H9 (cell line): ENCODE data around the gene RPS14. TPM values are rescaled to one million over a fixed set of nuclear protein-coding genes. Genes with fewer than 3 reads are reported as not detected.
A peak's percentile ranks its signal among the peaks of the same experiment; 100 is the strongest.

Source experiments
- DNase-seq: peaks from one replicate; pipeline ENCODE4 v3.0.0-alpha.2; 2017
- H2AFZ ChIP-seq: one replicate; pipeline ENCODE4 v1.6.1; 2013; ENCODE audit warnings: mild to moderate bottlenecking, low read length, control low read depth, moderate library complexity
- H2AK5ac ChIP-seq: 2 replicates; pipeline ENCODE4 v1.6.1; 2013; ENCODE audit warnings: low read length, control low read depth, mixed read lengths; ENCODE audit not compliant: insufficient read length
- H2BK120ac ChIP-seq: one replicate; pipeline ENCODE4 v1.6.1; 2013; ENCODE audit warnings: low read depth, mild to moderate bottlenecking, low read length, control low read depth, inconsistent platforms; ENCODE audit not compliant: poor library complexity, severe bottlenecking
- H2BK12ac ChIP-seq: 2 replicates; pipeline ENCODE4 v1.6.1; 2013; ENCODE audit warnings: low read length, control low read depth, mixed read lengths, low read depth; ENCODE audit not compliant: insufficient read length
- H2BK15ac ChIP-seq: 2 replicates; pipeline ENCODE4 v1.6.1; 2013; ENCODE audit warnings: low read depth, low read length, control low read depth
- H2BK20ac ChIP-seq: one replicate; pipeline ENCODE4 v1.6.1; 2013; ENCODE audit warnings: low read depth, mild to moderate bottlenecking, low read length, control low read depth, inconsistent platforms; ENCODE audit not compliant: poor library complexity, severe bottlenecking
- H2BK5ac ChIP-seq: 2 replicates; pipeline ENCODE4 v1.6.1; 2013; ENCODE audit warnings: low read length, control low read depth, mixed read lengths; ENCODE audit not compliant: insufficient read length
- H3K14ac ChIP-seq: 2 replicates; pipeline ENCODE4 v1.6.1; 2013; ENCODE audit warnings: low read length, control low read depth; ENCODE audit not compliant: insufficient read depth
- H3K18ac ChIP-seq: 2 replicates; pipeline ENCODE4 v1.6.1; 2013; ENCODE audit warnings: low read depth, mild to moderate bottlenecking, mixed read lengths, low read length, control low read depth; ENCODE audit not compliant: insufficient read length
- H3K23ac ChIP-seq: 2 replicates; pipeline ENCODE4 v1.6.1; 2013; ENCODE audit warnings: low read length, control low read depth, mixed read lengths, low read depth; ENCODE audit not compliant: insufficient read length
- H3K23me2 ChIP-seq: 2 replicates; pipeline ENCODE4 v1.6.1; 2013; ENCODE audit warnings: low read depth, mild to moderate bottlenecking, mixed read lengths, low read length, control low read depth; ENCODE audit not compliant: insufficient read length, poor library complexity, severe bottlenecking
- H3K27ac ChIP-seq: 2 replicates; pipeline ENCODE4 v1.5.1; 2013; ENCODE audit warnings: low read length, control low read depth, mixed read lengths, low read depth; ENCODE audit not compliant: insufficient read length
- H3K27me3 ChIP-seq: 2 replicates; pipeline ENCODE4 v1.6.1; 2013; ENCODE audit warnings: low read length, control low read depth, inconsistent platforms; ENCODE audit not compliant: insufficient read depth
- H3K4ac ChIP-seq: 2 replicates; pipeline ENCODE4 v1.6.1; 2013; ENCODE audit warnings: low read depth, mild to moderate bottlenecking, control low read depth, inconsistent platforms, low read length, moderate library complexity
- H3K4me1 ChIP-seq: 2 replicates; pipeline ENCODE4 v1.6.1; 2013; ENCODE audit warnings: low read length, control low read depth, inconsistent platforms; ENCODE audit not compliant: insufficient read depth
- H3K4me2 ChIP-seq: 2 replicates; pipeline ENCODE4 v1.6.1; 2013; ENCODE audit warnings: low read length, control low read depth, mixed read lengths; ENCODE audit not compliant: insufficient read length, insufficient read depth
- H3K56ac ChIP-seq: 2 replicates; pipeline ENCODE4 v1.6.1; 2013; ENCODE audit warnings: low read depth, mild to moderate bottlenecking, mixed read lengths, low read length, control low read depth; ENCODE audit not compliant: insufficient read length
- H3K79me1 ChIP-seq: 2 replicates; pipeline ENCODE4 v1.6.1; 2013; ENCODE audit warnings: low read depth, mild to moderate bottlenecking, moderate library complexity, low read length, control low read depth, inconsistent platforms; ENCODE audit not compliant: insufficient read depth, poor library complexity, severe bottlenecking
- H3K79me2 ChIP-seq: 2 replicates; pipeline ENCODE4 v1.6.1; 2013; ENCODE audit warnings: low read length, control low read depth, inconsistent platforms; ENCODE audit not compliant: insufficient read depth
- H3K9ac ChIP-seq: 2 replicates; pipeline ENCODE4 v1.6.1; 2013; ENCODE audit warnings: low read length, control low read depth, mixed read lengths; ENCODE audit not compliant: insufficient read length; ENCODE audit errors: extremely low read depth
- H3K9me3 ChIP-seq: one replicate; pipeline ENCODE4 v1.6.1; 2013; ENCODE audit warnings: low read depth, low read length, inconsistent platforms; ENCODE audit not compliant: control insufficient read depth
- H3T11ph ChIP-seq: one replicate; pipeline ENCODE4 v1.6.1; 2013; ENCODE audit warnings: mild to moderate bottlenecking, low read length, control low read depth, inconsistent platforms
- H4K20me1 ChIP-seq: one replicate; pipeline ENCODE4 v1.6.1; 2013; ENCODE audit not compliant: control insufficient read depth, insufficient read length, insufficient read depth
- H4K5ac ChIP-seq: 2 replicates; pipeline ENCODE4 v1.6.1; 2013; ENCODE audit warnings: low read depth, mild to moderate bottlenecking, mixed read lengths, low read length, control low read depth; ENCODE audit not compliant: insufficient read length
- H4K8ac ChIP-seq: replicated peaks from 2 replicates; pipeline ENCODE4 v1.6.1; 2013; ENCODE audit warnings: low read length, control low read depth, mixed read lengths, low read depth; ENCODE audit not compliant: insufficient read length
- H4K91ac ChIP-seq: 2 replicates; pipeline ENCODE4 v1.6.1; 2013; ENCODE audit warnings: low read depth, mild to moderate bottlenecking, moderate library complexity, mixed read lengths, low read length, control low read depth; ENCODE audit not compliant: insufficient read length
- H3K27ac Mint-ChIP-seq, 3 experiments: 2 replicates in 2 of 3; 3 replicates in 1 of 3; pipeline ENCODE4 v1.8.0; 2020 to 2021; ENCODE audit warnings: mixed read lengths in 3 of 3, mild to moderate bottlenecking in 1 of 3, moderate library complexity in 1 of 3
- H3K27me3 Mint-ChIP-seq: 2 replicates; pipeline ENCODE4 v1.8.0; 2021; ENCODE audit warnings: low read depth, mild to moderate bottlenecking, moderate library complexity, mixed read lengths
- H3K36me3 Mint-ChIP-seq, 3 experiments: 2 replicates in 2 of 3; 3 replicates in 1 of 3; pipeline ENCODE4 v1.8.0; 2020 to 2021; ENCODE audit warnings: low read depth in 3 of 3, mixed read lengths in 3 of 3; ENCODE audit not compliant: insufficient read depth in 1 of 3
- H3K4me1 Mint-ChIP-seq, 2 experiments: 2 replicates each; pipeline ENCODE4 v1.8.0; 2020; ENCODE audit warnings: mixed read lengths in 2 of 2
- H3K4me3 Mint-ChIP-seq, 2 experiments: 2 replicates in 1 of 2; 3 replicates in 1 of 2; pipeline ENCODE4 v1.8.0; 2020 to 2021; ENCODE audit warnings: mild to moderate bottlenecking in 2 of 2, mixed read lengths in 2 of 2, moderate library complexity in 1 of 2
- H3K9me3 Mint-ChIP-seq, 2 experiments: 2 replicates in 1 of 2; 3 replicates in 1 of 2; pipeline ENCODE4 v1.8.0; 2020; ENCODE audit warnings: mild to moderate bottlenecking in 2 of 2, mixed read lengths in 2 of 2, moderate library complexity in 1 of 2
- CTCF ChIP-seq: fragments of 200-600 bp; sonication (generic); conservative IDR thresholded peaks from 3 replicates; pipeline ENCODE4 v1.8.0; 2021; ENCODE audit warnings: antibody characterized with exemption, mild to moderate bottlenecking
- WGBS: extraction: QIAGEN DNeasy Blood & Tissue Kit; methylation state at CpG from one replicate; pipeline ENCODE4 v1.1.7; 2013; ENCODE audit warnings: missing lambda C conversion rate, low lambda C conversion rate, mixed read lengths; ENCODE audit not compliant: insufficient read length; ENCODE audit errors: extremely low coverage; 5-methylcytosine and 5-hydroxymethylcytosine counted together
- total RNA-seq: library from RNA; stranded (reverse); gene quantifications from 2 replicates; pipeline ENCODE4 v1.2.1, GENCODE V29; 2021

RPS14 gene
- total RNA-seq, 1 experiment from 2014 or later = 2,533 TPM

DNA sequence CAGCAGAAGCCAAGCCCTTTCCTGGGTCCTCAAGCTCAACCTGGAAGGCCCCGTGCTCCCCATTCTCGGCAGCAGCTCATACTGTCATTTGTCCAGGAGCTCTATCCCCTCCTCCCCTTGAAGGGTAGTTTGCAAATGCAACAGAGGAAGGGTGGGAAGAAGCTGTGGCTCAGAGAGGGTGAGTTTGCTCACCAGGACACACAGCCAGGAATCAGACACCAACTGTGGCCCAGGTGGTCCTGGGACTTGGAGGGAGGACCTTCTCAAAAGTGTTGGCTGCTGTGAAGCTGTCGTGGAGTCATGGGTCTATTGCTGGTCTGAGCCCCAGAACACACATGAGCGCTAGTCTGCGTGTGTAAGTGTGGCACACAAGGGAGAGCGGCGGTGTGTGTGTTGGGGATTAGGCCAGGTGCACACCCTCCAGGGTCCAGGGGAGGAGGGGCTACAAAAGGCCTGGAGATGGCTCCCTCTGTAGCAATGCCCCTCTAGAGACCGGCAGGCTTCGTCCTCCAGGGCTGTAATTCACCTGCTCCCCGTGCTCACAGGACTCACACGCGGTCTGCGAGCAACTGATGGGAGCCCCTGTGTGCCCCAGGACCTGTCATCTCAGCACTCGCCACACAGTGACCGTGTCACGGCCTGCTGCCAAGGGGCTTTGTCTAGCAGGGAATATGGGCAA is 8.2 kb upstream of the RPS14 start:
- H2BK20ac ChIP-seq = no peak overlapping the region
- no peak overlapping the region for H2AK5ac ChIP-seq
- no peak overlapping the region for H3K27ac Mint-ChIP-seq
- no peaks in the 10 kb centered on the region for H3K79me2 ChIP-seq
- DNase-seq = no peak
- H2BK15ac ChIP-seq = no peak overlapping the region
- no peaks in the 10 kb centered on the region for H4K20me1 ChIP-seq
- no peak overlapping the region for H3K9ac ChIP-seq
- H3K27ac ChIP-seq = no peak overlapping the region
- H3K4ac ChIP-seq = no peak overlapping the region
- no CpG with 5 or more reads among the region's 16 CpGs for WGBS
- no peak overlapping the region for H4K5ac ChIP-seq
- no peaks in the 10 kb centered on the region for H3K79me1 ChIP-seq
- H3K56ac ChIP-seq = no peak overlapping the region
- no peaks in the 10 kb centered on the region for H3K27me3 ChIP-seq
- no peak overlapping the region for H3K23ac ChIP-seq
- no peak overlapping the region for H2BK120ac ChIP-seq
- no peak overlapping the region for H3K14ac ChIP-seq
- no peak for TF ChIP-seq CTCF
- no peak overlapping the region for H2AFZ ChIP-seq
- no peaks in the 10 kb centered on the region for H3K23me2 ChIP-seq
- peaks cover 34 to 39% of the 10 kb centered on the region in 2 experiments for H3K4me1 Mint-ChIP-seq
- H3K4me2 ChIP-seq = no peak overlapping the region
- H2BK12ac ChIP-seq = no peak overlapping the region
- no peak overlapping the region for H2BK5ac ChIP-seq
- peak overlapping the region in 1 of 2 experiments; percentile 45; a peak in 1 of 5 replicates for H3K4me3 Mint-ChIP-seq
- peaks cover 0 to under 1% (median 0%) of the 10 kb centered on the region in 3 experiments; a peak in 1 of 7 replicates for H3K36me3 Mint-ChIP-seq
- H3K18ac ChIP-seq = no peak overlapping the region
- no peak overlapping the region for H4K8ac ChIP-seq
- H3K9me3 Mint-ChIP-seq = peaks cover 0 to under 1% of the 10 kb centered on the region in 2 experiments; a peak in 2 of 5 replicates
- no peaks in the 10 kb centered on the region for H3K27me3 Mint-ChIP-seq
- peaks cover 7% of the 10 kb centered on the region; the same call in 1 of the 2 replicates for H3K4me1 ChIP-seq
- H3K9me3 ChIP-seq = no peaks in the 10 kb centered on the region
- no peak overlapping the region for H3T11ph ChIP-seq
- H4K91ac ChIP-seq = no peak overlapping the region
